GM19395 (cell line): ENCODE measurements around the gene RFC1.
"Not testable (repeated sequence)": the region's sequence is repeated elsewhere in the genome, so short reads cannot be mapped to it uniquely, and the experiment has no call there.

Source experiments
- ATAC-seq: cut with Tn5 transposase; IDR thresholded peaks from one replicate; pipeline ENCODE4 v1.9.1; 2021; ENCODE audit warnings: mild to moderate bottlenecking, moderate library complexity; ENCODE audit not compliant: unreplicated experiment

RFC1 gene, protein sequence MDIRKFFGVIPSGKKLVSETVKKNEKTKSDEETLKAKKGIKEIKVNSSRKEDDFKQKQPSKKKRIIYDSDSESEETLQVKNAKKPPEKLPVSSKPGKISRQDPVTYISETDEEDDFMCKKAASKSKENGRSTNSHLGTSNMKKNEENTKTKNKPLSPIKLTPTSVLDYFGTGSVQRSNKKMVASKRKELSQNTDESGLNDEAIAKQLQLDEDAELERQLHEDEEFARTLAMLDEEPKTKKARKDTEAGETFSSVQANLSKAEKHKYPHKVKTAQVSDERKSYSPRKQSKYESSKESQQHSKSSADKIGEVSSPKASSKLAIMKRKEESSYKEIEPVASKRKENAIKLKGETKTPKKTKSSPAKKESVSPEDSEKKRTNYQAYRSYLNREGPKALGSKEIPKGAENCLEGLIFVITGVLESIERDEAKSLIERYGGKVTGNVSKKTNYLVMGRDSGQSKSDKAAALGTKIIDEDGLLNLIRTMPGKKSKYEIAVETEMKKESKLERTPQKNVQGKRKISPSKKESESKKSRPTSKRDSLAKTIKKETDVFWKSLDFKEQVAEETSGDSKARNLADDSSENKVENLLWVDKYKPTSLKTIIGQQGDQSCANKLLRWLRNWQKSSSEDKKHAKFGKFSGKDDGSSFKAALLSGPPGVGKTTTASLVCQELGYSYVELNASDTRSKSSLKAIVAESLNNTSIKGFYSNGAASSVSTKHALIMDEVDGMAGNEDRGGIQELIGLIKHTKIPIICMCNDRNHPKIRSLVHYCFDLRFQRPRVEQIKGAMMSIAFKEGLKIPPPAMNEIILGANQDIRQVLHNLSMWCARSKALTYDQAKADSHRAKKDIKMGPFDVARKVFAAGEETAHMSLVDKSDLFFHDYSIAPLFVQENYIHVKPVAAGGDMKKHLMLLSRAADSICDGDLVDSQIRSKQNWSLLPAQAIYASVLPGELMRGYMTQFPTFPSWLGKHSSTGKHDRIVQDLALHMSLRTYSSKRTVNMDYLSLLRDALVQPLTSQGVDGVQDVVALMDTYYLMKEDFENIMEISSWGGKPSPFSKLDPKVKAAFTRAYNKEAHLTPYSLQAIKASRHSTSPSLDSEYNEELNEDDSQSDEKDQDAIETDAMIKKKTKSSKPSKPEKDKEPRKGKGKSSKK

DNA sequence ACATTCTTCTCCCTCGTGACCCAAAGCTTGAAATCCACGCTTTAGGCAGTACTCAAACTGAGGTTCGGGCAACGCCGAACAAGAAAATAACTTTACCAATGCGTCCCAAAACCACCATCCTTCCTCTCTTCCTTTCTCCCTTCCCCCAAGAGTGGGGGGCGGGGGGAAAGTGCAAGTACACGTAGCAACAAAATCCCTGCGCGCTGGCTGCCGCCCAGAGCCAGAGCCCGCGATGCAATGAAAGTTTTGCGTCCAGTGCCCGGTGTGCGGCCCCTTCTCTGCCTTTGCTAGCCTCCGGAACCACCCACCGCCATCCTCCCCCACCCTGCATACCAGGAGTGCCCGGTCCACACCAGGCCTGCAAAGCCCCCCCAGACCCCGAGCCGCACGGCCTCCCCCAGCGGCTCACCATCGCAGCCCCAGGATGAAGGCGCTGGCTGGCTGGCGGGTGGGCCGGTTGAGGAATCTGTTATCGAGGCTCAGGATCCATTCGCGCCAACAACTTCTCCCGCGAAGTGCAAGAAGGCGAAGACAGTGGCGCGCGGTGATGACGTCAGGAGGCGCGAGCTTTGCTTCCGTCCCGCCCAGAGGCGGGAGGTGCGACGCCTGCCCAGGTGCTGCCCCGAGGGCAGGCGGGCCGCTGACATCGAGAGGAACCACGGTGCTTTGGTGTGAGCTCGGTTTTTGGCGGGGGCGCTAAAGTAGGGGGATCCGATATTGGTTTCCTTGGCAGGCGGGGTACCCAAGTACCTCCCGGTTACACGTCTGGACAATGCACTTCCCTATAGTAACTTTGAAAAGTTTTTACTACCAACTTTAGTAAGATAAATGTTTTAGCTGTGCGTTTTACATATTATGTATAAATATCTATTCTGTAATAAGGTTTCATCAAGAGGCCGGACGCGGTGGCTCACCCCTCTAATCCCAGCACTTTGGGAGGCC is at the start of gene RFC1:
RFC1 (minus strand) TSS at position 533 of the 942 bp plus-strand sequence; CDS start at position 412, 121 bp downstream.
- peak; percentile 75 for ATAC-seq

DNA sequence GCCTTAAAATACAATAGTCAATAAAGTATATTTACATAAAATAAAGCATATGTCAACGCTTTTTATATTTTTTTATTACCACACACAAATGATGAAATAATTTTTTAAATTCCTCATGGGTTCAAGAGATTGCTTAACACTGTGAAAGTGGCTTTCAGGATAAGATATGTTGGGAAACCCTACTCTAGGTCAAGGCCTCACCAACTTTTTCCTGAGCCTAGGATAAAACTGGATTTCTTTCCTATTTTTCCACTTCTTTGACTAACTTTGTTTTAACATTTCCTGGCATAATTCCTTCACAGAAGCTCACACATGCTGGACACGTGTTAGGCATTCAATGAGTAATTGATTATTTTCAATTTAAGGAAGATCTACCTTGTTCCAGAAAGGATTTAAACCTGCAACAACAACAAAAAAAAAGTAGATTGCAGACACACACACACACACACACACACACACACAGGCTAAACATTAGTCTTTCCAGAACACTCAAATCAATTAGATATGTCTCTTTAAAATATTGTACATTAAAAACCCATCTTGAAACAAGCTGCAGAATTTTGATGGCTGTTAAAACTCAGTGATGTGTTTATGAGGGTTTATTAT is 49.6 kb upstream of the RFC1 start:
- ATAC-seq = no peak

DNA sequence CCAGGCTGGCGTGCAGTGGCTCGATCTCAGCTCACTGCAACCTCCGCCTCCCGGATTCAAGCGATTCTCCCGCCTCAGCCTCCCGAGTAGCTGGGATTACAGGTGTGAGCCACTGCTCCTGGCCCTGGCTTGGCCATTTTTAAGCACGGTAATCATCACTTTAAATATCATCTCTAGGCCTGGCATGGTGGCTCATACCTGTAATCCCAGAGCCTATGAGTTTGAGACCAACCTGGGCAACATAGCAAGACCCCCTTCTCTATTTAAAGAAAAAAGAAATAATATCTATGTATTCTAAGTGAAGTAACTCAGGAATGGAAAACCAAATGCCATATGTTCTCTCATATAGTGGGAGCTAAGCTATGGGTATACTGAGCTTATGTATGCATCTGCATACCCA is 45.4 kb upstream of the RFC1 start:
- not testable (repeated sequence) for ATAC-seq

DNA sequence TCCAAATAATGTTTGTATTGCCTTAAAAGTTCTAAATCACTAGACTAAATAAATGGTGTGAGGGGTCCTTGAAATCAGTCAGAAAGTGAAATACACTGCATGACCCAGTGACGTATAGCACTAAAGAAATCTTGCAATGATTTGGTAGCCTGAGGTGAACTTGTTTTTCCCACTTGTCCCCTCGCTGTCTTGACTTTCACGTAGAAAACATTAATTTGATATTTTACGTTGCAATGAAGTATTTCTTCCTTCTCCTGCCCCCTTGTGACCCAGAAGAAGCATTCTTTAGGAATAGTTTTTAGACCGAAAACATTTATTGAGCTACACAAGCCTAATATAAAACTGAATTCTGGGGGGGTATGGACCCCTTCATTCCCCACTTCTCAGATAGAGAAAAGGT is 44.3 kb upstream of the RFC1 start:
- no peak for ATAC-seq

DNA sequence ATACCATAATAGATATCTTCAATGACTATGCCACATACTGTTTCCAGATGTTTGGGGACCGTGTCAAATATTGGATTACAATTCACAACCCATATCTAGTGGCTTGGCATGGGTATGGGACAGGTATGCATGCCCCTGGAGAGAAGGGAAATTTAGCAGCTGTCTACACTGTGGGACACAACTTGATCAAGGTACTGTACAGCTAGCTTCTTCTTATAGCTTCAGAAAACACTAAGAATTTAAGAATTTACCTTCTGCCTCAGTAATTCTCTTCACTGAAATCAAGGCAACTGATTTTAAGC is 41.4 kb upstream of the RFC1 start:
- ATAC-seq = no peak

DNA sequence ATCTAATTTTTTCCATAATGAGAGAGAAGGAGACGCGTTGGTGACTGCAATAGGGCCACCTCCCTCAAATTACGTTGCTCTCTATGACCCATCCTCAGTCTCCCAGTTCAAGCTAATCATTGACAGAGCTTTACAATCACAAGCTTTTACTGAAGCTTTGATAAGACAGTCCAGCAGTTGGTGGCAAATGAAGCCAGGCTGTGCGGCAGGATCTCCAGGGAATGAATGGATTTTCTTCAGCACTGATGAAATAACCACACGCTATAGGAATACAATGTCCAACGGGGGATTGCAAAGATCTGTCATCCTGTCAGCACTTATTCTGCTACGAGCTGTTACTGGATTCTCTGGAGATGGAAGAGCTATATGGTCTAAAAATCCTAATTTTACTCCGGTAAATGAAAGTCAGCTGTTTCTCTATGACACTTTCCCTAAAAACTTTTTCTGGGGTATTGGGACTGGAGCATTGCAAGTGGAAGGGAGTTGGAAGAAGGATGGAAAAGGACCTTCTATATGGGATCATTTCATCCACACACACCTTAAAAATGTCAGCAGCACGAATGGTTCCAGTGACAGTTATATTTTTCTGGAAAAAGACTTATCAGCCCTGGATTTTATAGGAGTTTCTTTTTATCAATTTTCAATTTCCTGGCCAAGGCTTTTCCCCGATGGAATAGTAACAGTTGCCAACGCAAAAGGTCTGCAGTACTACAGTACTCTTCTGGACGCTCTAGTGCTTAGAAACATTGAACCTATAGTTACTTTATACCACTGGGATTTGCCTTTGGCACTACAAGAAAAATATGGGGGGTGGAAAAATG is 40.8 kb upstream of the RFC1 start, which contains the start of gene KLB:
KLB (plus strand) TSS at position 168 of the 821 bp plus-strand sequence; CDS start at position 188, 20 bp downstream.
- ATAC-seq = no peak

DNA sequence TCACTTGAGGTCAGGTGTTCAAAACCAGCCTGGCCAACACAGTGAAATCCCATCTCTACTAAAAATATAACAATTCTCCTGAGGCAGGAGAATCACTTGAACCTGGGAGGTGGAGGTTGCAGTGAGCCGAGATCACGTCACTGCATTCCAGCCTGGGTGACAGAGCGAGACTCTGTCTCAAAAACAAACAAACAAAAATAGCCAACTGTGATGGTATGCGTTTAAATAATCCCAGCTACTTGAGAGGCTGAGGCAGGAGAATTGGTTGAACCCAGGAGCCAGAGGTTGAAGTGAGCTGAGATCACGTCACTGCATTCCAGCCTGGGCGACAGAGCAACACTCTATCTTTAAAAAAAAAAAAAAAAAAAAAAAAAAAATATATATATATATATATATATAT is 35.5 kb upstream of the RFC1 start:
- not testable (repeated sequence) for ATAC-seq

DNA sequence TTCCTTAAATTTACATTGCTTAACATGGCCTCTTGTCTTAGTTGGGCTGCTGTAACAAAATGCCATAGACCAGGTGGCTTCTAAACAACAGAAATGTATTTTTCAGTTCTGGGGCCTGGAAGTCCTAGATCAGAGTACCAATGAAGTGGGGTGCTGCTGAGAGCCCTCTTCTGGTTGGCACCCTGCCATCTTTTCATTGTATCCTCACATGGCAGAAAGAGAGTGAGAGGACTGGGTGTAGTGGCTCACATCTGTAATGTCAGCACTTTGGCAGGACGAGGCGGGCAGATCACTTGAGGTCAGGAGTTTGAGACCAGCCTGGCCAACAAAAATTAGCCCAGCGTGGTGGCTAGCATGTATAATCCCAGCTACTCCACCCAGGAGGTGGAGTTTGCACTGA is 28.5 kb upstream of the RFC1 start:
- no peak for ATAC-seq

DNA sequence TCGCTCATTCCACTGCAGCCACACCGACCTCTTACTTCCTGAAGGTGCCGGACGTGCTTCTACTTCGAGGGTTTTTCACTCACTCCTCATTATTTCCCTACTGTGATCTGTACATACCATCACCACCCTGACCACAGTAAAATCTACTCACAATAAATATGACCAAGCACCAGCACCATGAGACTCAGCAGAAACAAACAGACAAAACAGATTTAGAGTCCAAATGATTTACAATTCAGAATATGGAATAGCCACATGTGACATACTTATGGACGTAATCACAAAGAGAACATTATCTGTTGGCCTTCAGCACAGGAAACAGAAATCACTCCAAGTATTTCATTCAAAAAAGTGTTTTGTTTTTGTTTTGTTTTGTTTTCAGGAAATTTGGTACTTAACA is 24.4 kb upstream of the RFC1 start:
- ATAC-seq = no peak

DNA sequence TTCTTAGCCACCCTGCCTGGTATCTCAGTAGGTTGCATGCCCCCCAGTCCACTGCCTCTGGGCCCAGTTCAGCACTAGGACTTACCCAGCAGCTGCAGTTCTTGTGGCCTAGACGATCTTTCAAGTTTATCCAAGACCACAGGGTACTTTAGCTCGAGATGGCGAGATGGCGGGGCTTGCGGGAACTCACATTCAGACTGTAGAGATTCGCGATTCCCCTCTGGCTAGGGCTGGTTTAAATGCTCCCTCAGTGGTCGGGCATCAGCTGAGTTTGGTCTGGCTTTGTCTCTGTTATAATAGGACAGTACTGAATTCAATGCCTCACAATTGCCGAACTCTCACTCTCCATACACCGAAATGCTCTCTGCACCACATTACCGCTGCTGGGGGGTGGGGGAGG is 18.4 kb upstream of the RFC1 start:
- ATAC-seq = no peak

DNA sequence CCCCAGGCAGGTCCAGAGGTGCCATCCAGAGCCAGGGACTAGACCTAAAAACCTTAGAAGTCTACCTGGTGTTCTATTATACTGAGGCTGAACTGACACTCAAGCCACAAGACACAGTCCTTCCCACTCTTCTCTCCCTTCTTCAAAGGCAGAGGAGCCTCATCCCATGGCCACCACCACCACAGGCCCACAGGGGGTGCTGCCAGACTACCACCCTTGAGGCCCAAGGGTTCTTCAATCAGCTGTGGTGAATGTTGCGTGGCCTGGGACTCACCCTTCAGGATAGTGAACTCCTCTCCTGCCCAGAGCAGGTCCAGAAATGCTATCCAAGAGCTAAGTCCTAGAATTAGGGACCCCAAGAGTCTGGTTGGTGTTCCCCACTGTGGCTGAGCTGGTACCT is 17.5 kb upstream of the RFC1 start:
- ATAC-seq = no peak

DNA sequence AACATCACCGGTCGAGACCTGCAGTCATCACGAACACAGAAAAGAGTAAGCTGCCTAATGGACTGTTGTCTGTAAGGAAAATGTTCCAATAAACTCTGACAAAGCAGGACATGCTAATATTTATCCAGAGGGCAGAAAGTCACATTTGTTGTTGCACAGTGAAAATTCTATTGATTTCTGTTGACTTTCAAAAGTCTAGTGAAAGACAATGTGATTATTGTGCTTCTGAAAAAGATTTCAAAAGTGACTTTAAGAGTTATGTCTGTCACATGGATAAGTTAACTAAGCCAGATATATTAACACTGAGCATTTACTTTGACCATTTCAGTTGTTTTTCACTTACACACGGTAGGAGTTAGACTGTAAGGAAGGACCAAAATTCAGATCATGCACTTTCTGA is 9.3 kb upstream of the RFC1 start:
- ATAC-seq = no peak

DNA sequence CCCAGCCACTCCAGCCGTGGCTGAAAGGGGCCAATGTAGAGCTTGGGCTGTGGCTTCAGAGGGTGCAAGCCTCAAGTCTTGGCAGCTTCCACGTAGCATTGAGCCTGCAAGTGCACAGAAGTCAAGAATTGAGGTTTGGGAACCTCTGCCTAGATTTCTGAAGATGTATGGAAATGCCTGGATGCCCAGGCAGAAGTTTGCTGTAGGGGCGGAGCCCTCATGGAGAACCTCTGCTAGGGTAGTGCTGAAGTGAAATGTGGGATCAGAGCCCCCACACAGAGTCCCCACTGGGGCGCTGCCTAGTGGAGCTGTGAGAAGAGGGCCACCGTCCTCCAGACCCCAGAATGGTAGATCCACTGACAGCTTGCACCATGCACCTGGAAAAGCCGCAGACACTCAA is 5.0 kb upstream of the RFC1 start:
- ATAC-seq = not testable (repeated sequence)

DNA sequence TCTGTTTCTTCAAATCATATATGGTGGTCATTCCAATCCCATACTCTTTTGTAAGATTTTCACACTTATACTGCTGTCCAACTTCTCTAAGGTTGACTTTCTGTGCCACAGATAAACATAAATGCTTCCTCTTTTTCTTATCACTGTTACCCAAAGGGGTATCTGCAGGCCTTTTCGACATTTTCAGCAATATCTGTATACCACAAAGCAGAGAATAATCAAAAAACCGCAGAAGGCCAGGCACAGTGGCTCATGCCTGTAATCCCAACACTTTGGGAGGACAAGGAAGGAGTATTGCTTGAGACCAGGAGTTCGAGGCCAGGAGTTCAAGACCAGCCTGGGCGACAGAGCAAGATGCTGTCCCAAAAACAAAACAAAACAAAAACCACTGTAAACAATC is 3.1 kb upstream of the RFC1 start:
- ATAC-seq = no peak

DNA sequence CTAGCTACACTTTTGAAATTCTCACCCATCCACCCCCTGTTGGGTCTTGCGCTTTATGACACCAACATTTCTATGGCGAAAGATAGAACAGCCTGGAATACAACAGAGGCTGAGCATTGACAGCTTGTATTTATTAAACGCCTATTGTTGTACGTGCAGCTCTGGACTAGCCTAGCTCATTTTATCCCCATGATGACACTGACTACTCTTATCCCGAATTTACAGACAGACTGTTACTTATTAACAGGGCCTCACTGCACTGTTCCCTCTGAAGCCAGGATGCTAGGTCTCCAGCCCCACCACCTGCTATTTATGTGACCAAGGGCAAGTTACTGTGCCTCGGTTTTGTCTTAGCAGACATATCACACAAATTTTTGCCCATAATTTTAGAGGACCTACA is 1.0 kb upstream of the RFC1 start:
- no peak for ATAC-seq

DNA sequence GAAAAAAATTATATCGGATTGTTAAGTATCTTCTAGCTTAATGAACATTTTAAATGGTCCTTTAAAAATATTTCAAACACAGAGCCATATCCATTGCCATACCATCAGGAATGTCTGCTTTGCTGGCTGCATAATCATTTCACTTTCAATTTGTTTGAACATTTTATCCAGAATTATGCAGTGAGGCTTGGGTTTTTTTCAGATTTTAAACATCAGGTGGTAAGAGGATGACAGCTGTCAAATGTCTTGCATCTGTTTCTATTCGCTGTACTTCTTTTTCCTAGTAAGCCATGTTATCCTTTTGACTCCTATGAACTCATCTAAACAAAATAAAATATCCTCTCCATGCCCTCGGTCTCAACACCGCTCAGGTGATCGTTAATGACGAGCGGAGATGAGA is 802 bp downstream of the RFC1 start:
- no peak for ATAC-seq

DNA sequence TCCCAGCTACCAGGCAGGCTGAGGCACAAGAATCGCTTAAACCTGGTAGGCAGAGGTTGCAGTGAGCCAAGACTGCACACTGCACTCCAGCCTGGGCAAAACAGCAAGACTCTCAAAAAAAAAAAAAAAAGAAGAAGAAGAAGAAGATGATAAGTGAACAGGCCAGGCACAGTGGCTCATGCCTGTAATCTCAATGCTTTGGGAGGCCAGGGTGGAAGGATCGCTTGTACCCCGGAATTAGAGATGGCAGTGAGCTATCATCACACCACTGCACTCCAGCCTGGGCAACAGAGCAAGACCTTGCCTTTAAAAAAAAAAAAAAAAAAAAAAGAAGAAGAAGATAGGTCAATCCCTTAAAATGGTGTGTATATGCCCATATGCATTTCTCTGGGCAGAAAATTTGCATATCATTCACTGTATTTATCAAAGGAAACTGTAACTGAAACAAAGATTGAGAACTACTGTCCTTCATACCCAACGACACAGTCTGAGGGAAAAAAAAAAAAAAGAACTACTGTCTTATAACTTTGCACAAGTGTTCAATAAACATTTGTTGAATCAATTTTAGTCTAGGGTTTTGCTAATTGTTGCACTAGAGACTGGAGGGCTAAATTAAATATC is 2.3 kb downstream of the RFC1 start:
- ATAC-seq = peak; percentile 51

DNA sequence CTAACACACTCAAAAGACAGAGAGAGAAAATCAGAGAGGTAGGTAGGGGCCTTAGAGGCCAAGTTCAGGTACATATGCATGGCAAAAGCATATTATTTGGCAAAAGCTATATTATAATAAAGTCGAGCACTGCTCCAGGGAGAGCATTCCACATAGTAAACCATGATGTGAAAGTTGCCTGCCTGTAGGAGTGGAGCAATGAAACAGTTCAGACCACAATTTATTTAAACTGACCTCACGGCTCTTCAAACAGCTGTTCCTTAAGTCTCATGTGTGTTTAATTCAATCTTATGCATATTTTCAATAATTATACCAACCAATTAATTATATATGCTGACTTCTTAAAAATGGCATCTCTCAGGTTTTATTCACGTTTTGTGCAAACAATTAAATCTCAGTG is 3.3 kb downstream of the RFC1 start:
- ATAC-seq = no peak

DNA sequence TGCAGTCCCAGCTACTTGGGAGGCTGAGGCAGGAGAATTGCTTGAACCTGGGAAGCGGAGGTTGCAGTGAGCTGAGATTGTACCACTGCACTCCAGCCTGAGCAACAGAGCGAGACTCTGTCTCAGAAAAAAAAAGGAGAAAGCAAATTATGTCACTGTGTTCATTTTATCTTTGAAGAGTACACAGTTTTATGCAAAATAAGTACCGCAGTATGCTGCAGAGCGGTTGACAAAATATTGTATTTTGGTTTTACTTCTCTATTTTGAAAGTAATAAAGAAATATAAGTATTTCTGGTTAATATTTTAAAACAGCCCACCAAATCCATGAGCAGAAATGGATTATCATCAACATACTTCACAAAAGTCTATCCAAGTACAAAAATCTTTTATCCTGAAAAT is 5.6 kb downstream of the RFC1 start:
- ATAC-seq = peak; percentile 45
